Activated CD8-positive, alpha-beta memory T cell treated with anti-CD3 and anti-CD28 coated beads, Interleukin-2, amount 50 U/mL, for 24 hours (primary cell): ENCODE measurements around the gene FXYD5.

Experiments
- DNase-seq: peaks from one replicate; pipeline ENCODE4 v3.0.0-alpha.2; 2020; ENCODE audit errors: extremely low read depth

The FXYD5 gene

GRCh38 chr19:35156673-35157014, 2.1 kb downstream of the FXYD5 start:
- no peak for DNase-seq

GRCh38 chr19:35157431-35157830, 2.9 kb downstream of the FXYD5 start:
- no peak for DNase-seq

GRCh38 chr19:35159606-35160005, 5.1 kb downstream of the FXYD5 start:
- DNase-seq, result no peak

DNA sequence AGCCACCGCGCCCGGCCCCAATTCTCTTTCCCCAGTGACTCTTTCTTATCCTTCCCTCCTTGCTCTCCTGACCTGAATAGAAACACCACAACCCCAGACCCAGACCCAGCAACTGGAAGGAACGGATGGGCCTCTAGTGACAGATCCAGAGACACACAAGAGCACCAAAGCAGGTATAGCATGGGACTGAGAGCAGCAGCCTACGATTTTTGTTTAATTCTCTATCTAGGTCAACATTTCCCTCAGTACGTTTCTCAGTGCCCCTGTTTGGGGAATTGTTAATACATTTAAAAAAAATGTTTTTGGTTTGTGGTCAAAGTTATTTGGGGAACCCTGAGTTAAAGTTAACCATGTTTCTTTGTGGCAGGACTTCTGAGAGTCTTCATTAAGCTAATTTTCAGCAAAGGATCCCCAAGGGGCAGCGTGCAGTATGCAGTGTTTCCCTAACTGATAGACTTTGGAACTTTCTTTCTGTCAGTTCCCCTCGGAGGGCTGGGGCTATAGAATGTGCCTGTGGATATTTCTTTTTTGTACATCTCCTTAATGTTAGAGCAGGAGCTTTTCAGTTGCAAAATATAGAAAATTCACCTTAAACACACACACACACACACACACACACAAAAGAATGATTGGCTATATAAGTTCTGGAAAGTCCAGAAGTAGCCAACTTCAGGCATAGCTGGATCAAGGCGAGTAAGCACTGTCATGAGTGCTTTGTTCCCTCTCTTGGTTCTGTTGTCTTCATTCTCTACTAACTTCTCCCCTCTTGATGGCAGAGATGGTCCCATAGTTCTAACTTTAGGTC, 6.3 kb downstream of the FXYD5 start:
- no peak for DNase-seq

GRCh38 chr19:35161434-35161743, 6.9 kb downstream of the FXYD5 start:
- DNase-seq, result no peak

DNA sequence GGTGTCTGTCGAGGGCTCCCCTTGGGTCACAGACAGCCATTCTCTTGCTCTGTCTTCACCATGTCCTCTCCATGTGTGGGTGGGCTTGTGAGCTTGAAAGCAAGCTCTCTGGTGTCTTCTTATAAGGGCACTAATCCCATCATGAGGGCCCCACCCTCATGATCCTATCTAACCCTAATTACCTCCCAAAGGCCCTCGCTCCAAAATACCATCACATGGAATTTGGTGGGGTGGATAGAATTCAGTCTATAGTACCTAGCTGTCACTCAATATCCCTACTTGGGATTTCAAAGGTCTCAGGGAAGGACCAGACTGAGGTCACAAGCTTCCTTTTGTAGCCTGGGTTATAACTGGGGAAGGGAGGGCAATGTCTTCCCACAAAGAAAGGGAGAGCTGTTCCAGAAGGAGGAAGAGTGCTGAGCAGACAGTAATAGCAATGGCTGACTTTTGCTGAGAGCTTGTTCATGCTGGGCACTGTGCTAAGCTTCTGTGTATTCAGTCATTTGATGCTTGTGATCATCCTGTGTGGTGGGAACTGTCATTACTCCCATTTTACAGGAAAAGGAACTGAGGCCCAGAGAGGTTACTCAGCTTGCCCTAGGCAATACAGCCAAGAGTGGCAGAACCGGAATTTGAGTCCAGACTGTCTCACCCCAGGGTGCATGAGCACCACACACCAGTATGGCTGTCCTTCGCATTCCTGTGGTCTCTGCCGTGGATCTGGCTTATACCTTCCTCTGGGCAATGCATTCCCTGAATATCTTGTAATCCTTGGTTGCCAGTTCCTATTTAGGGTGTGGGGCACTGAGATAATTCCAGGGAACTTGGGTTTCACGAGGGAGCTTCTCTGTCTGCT, 8.2 kb downstream of the FXYD5 start:
- no peak for DNase-seq

DNA sequence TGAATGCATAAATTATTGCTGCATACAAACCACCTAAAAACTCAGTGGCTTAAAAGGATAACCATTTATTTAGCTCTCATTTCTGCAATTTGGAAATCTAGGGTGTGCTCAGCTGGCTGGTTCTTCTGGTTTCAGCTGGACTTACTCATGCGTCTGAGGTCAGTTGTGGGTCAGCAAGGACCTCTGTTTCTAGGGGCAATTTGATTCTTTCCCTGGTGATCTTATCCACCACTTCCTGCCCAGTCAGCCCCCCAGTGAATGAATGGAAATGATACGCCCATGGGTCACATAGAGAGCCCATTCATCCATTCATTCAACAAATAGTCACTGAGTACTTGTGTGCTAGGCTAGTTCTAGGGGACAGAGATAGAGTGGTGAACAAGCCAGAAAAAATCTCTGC, 9.9 kb downstream of the FXYD5 start:
- DNase-seq, result no peak

- no peak for DNase-seq
Observed at GRCh38 chr19:35165200-35166058, 10.9 kb downstream of the FXYD5 start.

GRCh38 chr19:35166100-35167063, 11.8 kb downstream of the FXYD5 start:
- no peak for DNase-seq

GRCh38 chr19:35167251-35168119, 12.9 kb downstream of the FXYD5 start:
- DNase-seq, result no peak

DNA sequence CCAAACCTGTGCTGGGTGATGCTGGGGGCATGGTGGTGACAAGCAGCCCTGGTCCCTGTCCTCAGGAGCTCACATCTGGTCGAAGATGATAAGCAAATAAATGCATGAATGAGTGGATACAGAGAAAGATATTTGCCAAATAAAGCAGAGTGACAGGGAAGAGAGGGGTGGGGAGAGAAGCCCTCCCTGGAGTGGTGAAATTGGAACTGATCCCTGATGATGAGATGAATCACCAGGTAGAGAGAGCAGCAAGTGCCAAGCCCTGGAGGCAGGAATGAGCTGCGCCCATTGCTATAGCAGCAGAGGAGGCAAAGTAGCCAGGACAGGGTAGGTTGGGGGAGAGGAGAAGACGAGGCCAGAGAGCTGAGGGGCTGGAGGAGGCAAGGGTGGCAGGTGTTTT, 13.7 kb downstream of the FXYD5 start:
- no peak for DNase-seq

DNA sequence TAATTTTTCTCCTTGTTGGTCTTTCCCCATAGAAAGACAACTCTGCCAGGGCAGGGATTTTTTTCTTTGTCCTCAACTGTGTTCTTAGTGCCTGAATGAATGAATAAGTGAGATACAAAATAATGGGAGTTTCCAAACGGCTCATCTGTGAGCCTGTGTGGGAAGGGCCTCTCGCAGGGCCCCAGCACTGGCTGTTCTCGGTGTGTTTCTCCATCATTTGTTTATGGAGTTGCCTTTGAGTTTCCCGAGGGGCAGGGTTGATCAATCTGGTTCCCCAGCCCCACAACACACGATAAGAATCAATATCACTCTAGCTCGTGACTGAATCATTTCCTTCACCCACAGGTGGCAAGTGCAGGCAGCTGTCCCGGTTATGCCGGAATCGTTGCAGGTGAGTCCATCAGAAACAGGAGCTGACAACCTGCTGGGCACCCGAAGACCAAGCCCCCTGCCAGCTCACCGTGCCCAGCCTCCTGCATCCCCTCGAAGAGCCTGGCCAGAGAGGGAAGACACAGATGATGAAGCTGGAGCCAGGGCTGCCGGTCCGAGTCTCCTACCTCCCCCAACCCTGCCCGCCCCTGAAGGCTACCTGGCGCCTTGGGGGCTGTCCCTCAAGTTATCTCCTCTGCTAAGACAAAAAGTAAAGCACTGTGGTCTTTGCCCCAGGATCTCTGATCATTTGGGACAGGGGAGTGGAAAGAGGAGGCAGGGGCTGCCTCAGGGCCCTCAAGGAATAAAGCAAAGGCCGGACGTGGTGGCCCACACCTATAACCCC, 14.9 kb downstream of the FXYD5 start:
- no peak for DNase-seq

- no peak for DNase-seq
Observed at GRCh38 chr19:35170359-35171061, 16.0 kb downstream of the FXYD5 start.

- DNase-seq, result no peak
Observed at GRCh38 chr19:35171730-35172129, 17.2 kb downstream of the FXYD5 start.

DNA sequence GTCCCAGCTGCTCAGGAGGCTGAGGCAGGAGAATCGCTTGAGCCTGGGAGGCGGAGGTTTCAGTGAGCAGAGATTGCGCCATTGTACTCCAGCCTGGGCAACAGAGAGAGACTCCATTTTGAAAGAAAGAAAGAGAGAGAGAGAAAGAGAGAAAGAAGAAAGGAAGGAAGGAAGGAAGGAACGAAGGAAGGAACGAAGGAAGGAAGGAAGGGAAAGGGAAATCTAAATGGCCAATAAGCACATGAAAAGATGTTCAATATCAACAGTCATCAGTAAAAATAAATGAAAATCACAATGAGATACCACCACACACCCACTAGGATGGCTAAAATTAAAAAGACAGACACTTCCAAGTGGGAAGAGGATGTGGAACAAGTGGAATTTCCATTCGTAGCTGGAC, 19.7 kb downstream of the FXYD5 start:
- DNase-seq, result no peak

GRCh38 chr19:35176181-35176570, 21.6 kb downstream of the FXYD5 start:
- DNase-seq, result no peak

DNA sequence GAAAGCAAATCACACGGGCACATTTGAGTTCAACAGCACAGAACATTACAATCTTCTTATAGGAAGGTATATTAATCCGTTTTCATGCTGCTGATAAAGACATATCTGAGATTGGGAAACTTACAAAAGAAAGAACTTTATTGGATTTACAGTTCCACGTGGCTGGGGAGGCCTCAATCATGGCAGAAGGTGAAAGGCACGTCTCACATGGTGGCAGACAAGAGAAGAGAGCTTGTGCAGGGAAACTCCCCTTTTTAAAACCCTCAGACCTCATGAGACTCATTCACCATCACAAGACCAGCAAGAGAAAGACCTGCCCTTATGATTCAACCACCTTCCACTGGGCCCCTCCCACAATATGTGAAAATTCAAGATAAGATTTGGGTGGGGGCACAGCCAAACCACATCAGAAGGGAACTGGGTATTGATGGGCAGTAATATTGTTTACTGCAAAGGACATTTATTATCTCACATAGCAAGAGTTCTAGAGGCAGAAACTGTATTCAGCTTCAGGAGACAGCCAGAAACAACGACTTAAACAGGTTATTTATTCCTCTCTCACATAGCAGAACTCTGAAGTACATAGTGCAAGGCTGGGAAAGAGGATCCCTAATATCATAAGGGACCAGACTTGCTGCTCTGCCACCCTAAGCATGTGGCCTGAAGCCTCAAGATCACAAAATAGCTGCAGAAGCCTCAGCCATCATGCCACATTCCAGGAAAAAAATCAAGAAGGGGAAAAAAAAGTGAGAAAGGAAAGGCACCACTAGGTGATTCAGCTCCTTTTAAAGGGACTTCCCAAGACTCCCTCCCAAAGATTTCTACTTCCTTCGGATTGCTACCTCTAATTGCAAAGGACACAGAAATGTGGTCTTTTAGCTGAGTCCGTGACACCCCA, 23.1 kb downstream of the FXYD5 start:
- DNase-seq, result no peak

DNA sequence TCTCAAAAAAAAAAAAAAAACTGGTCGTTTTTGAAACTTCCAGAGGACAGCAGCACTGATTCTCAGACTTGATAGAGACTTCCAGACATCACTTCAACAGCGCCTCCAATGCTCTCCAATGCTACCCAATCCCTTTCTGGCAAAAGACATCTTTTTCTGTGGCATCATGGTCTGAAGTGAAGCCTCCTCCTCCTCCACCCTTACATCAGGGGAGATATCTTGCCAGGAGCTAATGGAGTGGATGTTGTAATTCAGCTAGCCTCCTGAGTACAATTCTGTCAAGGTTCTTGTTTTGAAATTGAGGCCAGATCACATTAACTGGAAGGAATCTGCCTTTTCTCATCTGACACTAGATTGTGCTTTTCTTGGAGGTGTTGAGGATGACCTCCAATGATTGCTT, 24.2 kb downstream of the FXYD5 start:
- DNase-seq, result no peak
